ENCODE results near the gene BTBD16. TPM values are rescaled to one million over a fixed set of nuclear protein-coding genes. Genes with fewer than 3 reads are reported as not detected.

BTBD16 gene
- total and polyA plus RNA-seq, 2 of the 4 experiments (the other 2 are of a cell fraction) = not detected

DNA sequence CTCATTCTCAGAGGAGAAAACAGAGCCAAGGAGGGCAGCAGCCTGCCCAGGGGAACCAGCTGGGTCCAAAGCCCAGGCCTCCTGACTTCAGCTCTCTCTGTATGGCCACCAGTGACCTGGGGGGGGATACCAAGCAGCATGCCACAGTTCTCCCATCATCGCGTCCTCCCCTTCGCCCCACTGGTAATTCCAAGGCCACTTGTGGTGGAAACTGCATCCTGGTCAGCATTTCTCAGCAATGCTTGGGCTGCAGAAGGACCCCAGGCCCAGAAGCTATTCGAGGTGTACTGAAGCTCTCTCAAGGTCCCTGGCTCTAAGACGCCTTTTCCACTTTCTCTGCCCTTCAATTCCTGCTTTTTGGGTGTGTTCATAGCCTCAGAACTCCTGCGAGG lies 27.1 kb downstream of the BTBD16 start:
- H4K5ac ChIP-seq (ENCODE audit: low read depth, low read length) = no peak overlapping the region
- no peaks in the 10 kb centered on the region for H3K36me3 ChIP-seq (ENCODE audit: control insufficient read depth, insufficient read depth, low read length)
- H2BK120ac ChIP-seq (ENCODE audit: low read depth, low read length) = no peak overlapping the region
- H3K27ac ChIP-seq (ENCODE audit: insufficient read depth, low read length) = no peak overlapping the region
- H4K20me1 ChIP-seq (ENCODE audit: insufficient read depth, low read length) = no peaks in the 10 kb centered on the region
- peaks cover 15% of the 10 kb centered on the region; the same call in 1 of the 2 replicates for H3K27me3 ChIP-seq (ENCODE audit: control insufficient read depth, insufficient read depth, low read length)
- H3K14ac ChIP-seq (replicated peaks; ENCODE audit: low read depth, low read length) = no peak overlapping the region
- H2AK9ac ChIP-seq (replicated peaks; ENCODE audit: low read depth, low read length, poor library complexity) = no peak overlapping the region
- H3K79me1 ChIP-seq (ENCODE audit: low read depth in 1 of 2, low read length in 2 of 2) = no peaks in the 10 kb centered on the region
- no peak overlapping the region for H2BK15ac ChIP-seq (ENCODE audit: low read depth, low read length)
- H3K9me3 ChIP-seq (ENCODE audit: control insufficient read depth, insufficient read depth, low read length) = no peaks in the 10 kb centered on the region
- intact Hi-C loops (cut with micrococcal nuclease) = loop anchor here (1.0 kb wide), 2 partner anchors 137 to 267 kb away; no protein-coding TSS in a partner anchor
- BruUV-seq (replicated peaks) = no TSS peak
- 0 out of 2 replicates have a peak, but pooled peaks cover 2% of the 10 kb centered on the region for H3K9me1 ChIP-seq (ENCODE audit: insufficient read depth, low read length)
- TF ChIP-seq CTCF (conservative IDR thresholded peaks at IDR 0.05; ENCODE audit: low read depth, low read length) = no peak
- TF ChIP-seq, protein P1, sequence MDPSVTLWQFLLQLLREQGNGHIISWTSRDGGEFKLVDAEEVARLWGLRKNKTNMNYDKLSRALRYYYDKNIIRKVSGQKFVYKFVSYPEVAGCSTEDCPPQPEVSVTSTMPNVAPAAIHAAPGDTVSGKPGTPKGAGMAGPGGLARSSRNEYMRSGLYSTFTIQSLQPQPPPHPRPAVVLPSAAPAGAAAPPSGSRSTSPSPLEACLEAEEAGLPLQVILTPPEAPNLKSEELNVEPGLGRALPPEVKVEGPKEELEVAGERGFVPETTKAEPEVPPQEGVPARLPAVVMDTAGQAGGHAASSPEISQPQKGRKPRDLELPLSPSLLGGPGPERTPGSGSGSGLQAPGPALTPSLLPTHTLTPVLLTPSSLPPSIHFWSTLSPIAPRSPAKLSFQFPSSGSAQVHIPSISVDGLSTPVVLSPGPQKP (IDR thresholded peaks at IDR 0.05; ENCODE audit: borderline replicate concordance, low read depth, low read length) = no peak
- no peak for TF ChIP-seq USF2 (IDR thresholded peaks at IDR 0.05; ENCODE audit: low read depth, low read length)
- no peak for TF ChIP-seq RFX5 (IDR thresholded peaks at IDR 0.05; ENCODE audit: low read depth, low read length)
- TF ChIP-seq RAD21 (IDR thresholded peaks at IDR 0.05; ENCODE audit: low read length) = no peak
- TF ChIP-seq MAFK (IDR thresholded peaks at IDR 0.05; ENCODE audit: low read depth, low read length) = no peak
- no peak for TF ChIP-seq FOS (IDR thresholded peaks at IDR 0.05; ENCODE audit: low read depth, low read length)
- TF ChIP-seq MXI1 (IDR thresholded peaks at IDR 0.05; ENCODE audit: borderline replicate concordance, low read depth, low read length) = no peak
- no peak for TF ChIP-seq BHLHE40 (IDR thresholded peaks at IDR 0.05; ENCODE audit: low read depth, low read length)
- TF ChIP-seq CHD1 (IDR thresholded peaks at IDR 0.05; ENCODE audit: low read depth, low read length) = no peak
- no peak for TF ChIP-seq POLR2A (IDR thresholded peaks at IDR 0.05; ENCODE audit: low read depth, low read length)
- no peak for TF ChIP-seq NFE2L2 (IDR thresholded peaks at IDR 0.05; ENCODE audit: low read depth, low read length)
- DNase-seq (no peak), ATAC-seq (ENCODE audit: low read depth) (no peak)
- ChIA-PET POLR2A (ENCODE audit: unreplicated experiment) (no interaction called here), CTCF (interaction anchor here (0.6 to 2.5 kb wide), 7 partner anchors 9 to 755 kb away, joined by 3 to 18 read pairs (median 7); no protein-coding TSS in a partner anchor)
- no peak overlapping the region for H2AK5ac ChIP-seq (ENCODE audit: low read depth, low read length)
- 81% methylated on average over 5 of the region's 6 CpGs; no CpG with 5 or more reads in 1 of the 2 experiments for WGBS, 2 experiments (ENCODE audit: extremely low coverage in 2 of 2, insufficient read length in 1 of 2)
- in situ Hi-C loops (cut with MboI; ENCODE audit: low sequenced_read_pairs) = loop anchor here (5.0 kb wide), 2 partner anchors 134 to 269 kb away; no protein-coding TSS in a partner anchor
- no peak overlapping the region for H3K9ac ChIP-seq (ENCODE audit: low read depth, low read length)
- H2AFZ ChIP-seq (replicated peaks; ENCODE audit: low read length, poor library complexity) = peak overlapping the region; percentile 28
- H3K4me3 ChIP-seq (ENCODE audit: insufficient read depth, low read depth, low read length) = no peak overlapping the region
- no peak overlapping the region for H4K91ac ChIP-seq (ENCODE audit: insufficient read depth, low read depth, low read length)
- no peak overlapping the region for H3K18ac ChIP-seq (ENCODE audit: low read depth, low read length)
- peaks cover 5% of the 10 kb centered on the region for H3K4me1 ChIP-seq (ENCODE audit: control insufficient read depth, insufficient read depth, low read length)
- no peak overlapping the region for H4K8ac ChIP-seq (ENCODE audit: low read depth in 2 of 2, low read length in 2 of 2)
- no peak overlapping the region for H2BK5ac ChIP-seq (ENCODE audit: low read depth, low read length, poor library complexity, severe bottlenecking)
- no peak overlapping the region for H3K56ac ChIP-seq (ENCODE audit: extremely low read depth, insufficient read depth, low read length)
- no peak overlapping the region for H3K23ac ChIP-seq (ENCODE audit: low read depth, low read length)
- H3K4ac ChIP-seq (ENCODE audit: low read depth, low read length) = no peak overlapping the region
- H3K4me2 ChIP-seq (ENCODE audit: low read depth, low read length) = no peak overlapping the region
- no peak overlapping the region for H2BK20ac ChIP-seq (ENCODE audit: low read depth, low read length)
- dilution Hi-C loops (cut with HindIII; ENCODE audit: low sequenced_read_pairs, unreplicated experiment) = no loop called here

All from IMR-90 (cell line).